ENCODE data around the gene VPS13A. TPM values are rescaled to one million over a fixed set of nuclear protein-coding genes. Genes with fewer than 3 reads are reported as not detected.
"Not testable (repeated sequence)": the region's sequence is repeated elsewhere in the genome, so short reads cannot be mapped to it uniquely, and the experiment has no call there.

Gene VPS13A
- total RNA-seq, 1 experiment from 2014 or later = 2.6 TPM

- DNase-seq (ENCODE audit: low read depth); in situ Hi-C loops (cut with HindIII; ENCODE audit: low pct_unique_long_range_greater_than_20kb, low sequenced_read_pairs): not testable (repeated sequence)
These were observed 221.2 kb downstream of the VPS13A start for GRCh38 chr9:77398581-77398980.

GRCh38 chr9:77399964-77400363 is 222.6 kb downstream of the VPS13A start:
- DNase-seq (ENCODE audit: low read depth) = no peak
- in situ Hi-C loops (cut with HindIII; ENCODE audit: low pct_unique_long_range_greater_than_20kb, low sequenced_read_pairs) = no loop called here

- in situ Hi-C loops (cut with HindIII; ENCODE audit: low pct_unique_long_range_greater_than_20kb, low sequenced_read_pairs) = no loop called here
- no peak for DNase-seq (ENCODE audit: low read depth)
These were observed 225.0 kb downstream of the VPS13A start for GRCh38 chr9:77402286-77402685.

- in situ Hi-C loops (cut with HindIII; ENCODE audit: low pct_unique_long_range_greater_than_20kb, low sequenced_read_pairs) = no loop called here
These were observed 225.9 kb downstream of the VPS13A start for GRCh38 chr9:77403239-77403638.

GRCh38 chr9:77408521-77408920 is 231.2 kb downstream of the VPS13A start:
- in situ Hi-C loops (cut with HindIII; ENCODE audit: low pct_unique_long_range_greater_than_20kb, low sequenced_read_pairs); DNase-seq (ENCODE audit: low read depth): not testable (repeated sequence)

More at GRCh38 chr9:77403239-77403638, 225.9 kb downstream of the VPS13A start:
- no peak for DNase-seq (ENCODE audit: low read depth)

DNA sequence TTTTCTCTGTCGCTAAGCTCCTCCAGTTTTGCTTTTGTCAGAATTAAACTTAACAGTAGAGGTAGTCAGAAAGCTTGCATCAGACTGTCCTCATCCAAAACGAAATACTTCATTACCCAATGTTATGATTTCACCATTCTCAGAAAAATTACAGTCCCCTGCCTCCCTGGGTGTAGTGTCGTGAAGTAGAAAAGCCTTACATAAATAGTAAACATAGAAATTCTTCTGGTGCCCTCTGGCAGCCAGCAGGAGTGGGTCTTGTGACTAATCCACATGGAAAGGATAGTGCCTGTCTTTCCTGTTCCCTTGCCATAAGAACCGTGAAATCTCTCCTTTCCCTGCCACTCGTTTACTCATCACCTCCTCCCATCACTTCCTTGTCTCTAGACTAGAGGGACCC is 240.2 kb downstream of the VPS13A start:
- DNase-seq (ENCODE audit: low read depth) = peak; percentile 1
- in situ Hi-C loops (cut with HindIII; ENCODE audit: low pct_unique_long_range_greater_than_20kb, low sequenced_read_pairs) = no loop called here

GRCh38 chr9:77418226-77418625 is 240.9 kb downstream of the VPS13A start:
- in situ Hi-C loops (cut with HindIII; ENCODE audit: low pct_unique_long_range_greater_than_20kb, low sequenced_read_pairs) = no loop called here
- no peak for DNase-seq (ENCODE audit: low read depth)

DNA sequence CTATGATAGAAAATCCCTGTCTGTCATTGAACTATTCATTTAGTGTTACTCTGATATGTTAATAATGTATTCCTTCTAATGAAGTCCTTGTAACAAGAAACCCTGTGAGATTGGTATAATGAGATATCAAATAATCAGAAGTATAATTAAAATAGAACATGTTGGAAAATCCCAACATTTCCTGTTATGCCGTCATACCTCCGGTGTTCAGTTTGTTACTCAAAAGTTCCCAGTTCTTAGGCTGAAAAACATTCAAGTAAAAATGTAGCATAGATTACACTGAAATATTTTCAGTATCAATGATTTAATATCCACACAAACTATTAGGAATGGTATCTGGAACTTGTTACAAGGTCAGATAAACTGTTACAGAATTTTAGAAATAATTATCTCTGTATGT is 243.3 kb downstream of the VPS13A start:
- no peak for DNase-seq (ENCODE audit: low read depth)
- in situ Hi-C loops (cut with HindIII; ENCODE audit: low pct_unique_long_range_greater_than_20kb, low sequenced_read_pairs) = no loop called here

- in situ Hi-C loops (cut with HindIII; ENCODE audit: low pct_unique_long_range_greater_than_20kb, low sequenced_read_pairs) = no loop called here
- DNase-seq (ENCODE audit: low read depth) = no peak
These were observed 244.4 kb downstream of the VPS13A start for GRCh38 chr9:77421506-77422265.

- in situ Hi-C loops (cut with HindIII; ENCODE audit: low pct_unique_long_range_greater_than_20kb, low sequenced_read_pairs) = no loop called here
- no peak for DNase-seq (ENCODE audit: low read depth)
These were observed 245.6 kb downstream of the VPS13A start for GRCh38 chr9:77422969-77423368.

DNA sequence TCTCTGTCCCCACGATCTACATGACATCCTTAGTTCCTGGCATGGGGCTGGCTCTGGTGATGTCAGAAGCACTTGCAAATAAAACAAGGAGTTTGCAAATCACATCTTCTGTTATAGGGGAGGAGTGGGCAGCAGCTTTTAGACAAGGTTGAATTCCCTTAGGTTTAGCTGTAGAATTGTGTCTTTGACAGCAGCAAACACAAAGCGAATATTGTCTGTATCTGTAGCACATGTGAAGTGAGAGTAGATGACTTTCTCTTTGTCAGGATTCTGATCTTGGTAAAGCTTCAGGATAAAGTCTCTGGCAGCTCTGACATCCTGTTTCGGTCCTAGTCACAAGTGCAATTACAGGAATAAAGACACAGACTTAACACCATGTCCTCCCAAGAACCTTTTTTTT is 246.5 kb downstream of the VPS13A start:
- no peak for DNase-seq (ENCODE audit: low read depth)
- in situ Hi-C loops (cut with HindIII; ENCODE audit: low pct_unique_long_range_greater_than_20kb, low sequenced_read_pairs) = no loop called here

GRCh38 chr9:77424993-77425392 is 247.7 kb downstream of the VPS13A start:
- in situ Hi-C loops (cut with HindIII; ENCODE audit: low pct_unique_long_range_greater_than_20kb, low sequenced_read_pairs) = no loop called here
- DNase-seq (ENCODE audit: low read depth) = no peak

DNA sequence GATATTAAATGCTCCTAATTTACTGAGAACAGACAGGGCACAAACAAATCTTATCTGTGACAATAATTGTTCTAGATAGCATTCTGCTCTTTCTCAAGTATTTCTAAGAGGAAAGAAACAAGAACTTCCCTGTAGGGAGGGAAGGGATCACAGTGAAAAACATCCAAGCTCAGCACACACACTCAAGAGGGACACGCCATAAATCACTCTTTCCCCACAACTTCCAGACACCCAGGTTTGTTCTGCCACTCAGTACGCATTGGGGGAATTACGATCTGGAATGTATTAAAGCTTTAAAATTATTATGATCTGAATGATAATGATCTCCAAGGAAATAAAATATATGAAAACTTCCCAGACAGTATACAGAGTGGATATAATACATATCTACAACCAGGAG is 249.4 kb downstream of the VPS13A start:
- no peak for DNase-seq (ENCODE audit: low read depth)
- in situ Hi-C loops (cut with HindIII; ENCODE audit: low pct_unique_long_range_greater_than_20kb, low sequenced_read_pairs) = no loop called here

- no peak for DNase-seq (ENCODE audit: low read depth)
- in situ Hi-C loops (cut with HindIII; ENCODE audit: low pct_unique_long_range_greater_than_20kb, low sequenced_read_pairs) = no loop called here
These were observed 250.1 kb downstream of the VPS13A start for GRCh38 chr9:77427256-77427927.

DNA sequence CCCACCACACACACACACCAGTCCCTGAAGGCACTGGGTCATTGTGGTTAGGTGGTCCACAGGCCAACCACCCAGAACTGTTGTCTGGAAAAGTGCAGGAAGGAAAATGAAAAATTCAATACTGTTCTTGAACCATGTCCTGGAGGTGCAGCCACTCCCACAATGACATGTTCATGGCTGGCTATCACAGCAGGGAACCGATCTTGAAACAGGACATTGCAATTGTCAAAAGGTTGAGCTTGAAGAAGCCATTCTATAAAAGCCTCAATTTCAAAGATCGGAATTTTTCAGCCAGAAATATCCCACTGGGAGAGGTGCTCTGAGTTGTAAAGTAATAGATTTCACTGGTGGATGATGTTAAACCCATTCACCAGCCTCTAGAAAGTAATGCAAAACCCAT is 252.6 kb downstream of the VPS13A start:
- DNase-seq (ENCODE audit: low read depth) = no peak
- in situ Hi-C loops (cut with HindIII; ENCODE audit: low pct_unique_long_range_greater_than_20kb, low sequenced_read_pairs) = no loop called here

GRCh38 chr9:77432053-77432452 is 254.7 kb downstream of the VPS13A start:
- DNase-seq (ENCODE audit: low read depth) = no peak
- in situ Hi-C loops (cut with HindIII; ENCODE audit: low pct_unique_long_range_greater_than_20kb, low sequenced_read_pairs) = no loop called here

DNA sequence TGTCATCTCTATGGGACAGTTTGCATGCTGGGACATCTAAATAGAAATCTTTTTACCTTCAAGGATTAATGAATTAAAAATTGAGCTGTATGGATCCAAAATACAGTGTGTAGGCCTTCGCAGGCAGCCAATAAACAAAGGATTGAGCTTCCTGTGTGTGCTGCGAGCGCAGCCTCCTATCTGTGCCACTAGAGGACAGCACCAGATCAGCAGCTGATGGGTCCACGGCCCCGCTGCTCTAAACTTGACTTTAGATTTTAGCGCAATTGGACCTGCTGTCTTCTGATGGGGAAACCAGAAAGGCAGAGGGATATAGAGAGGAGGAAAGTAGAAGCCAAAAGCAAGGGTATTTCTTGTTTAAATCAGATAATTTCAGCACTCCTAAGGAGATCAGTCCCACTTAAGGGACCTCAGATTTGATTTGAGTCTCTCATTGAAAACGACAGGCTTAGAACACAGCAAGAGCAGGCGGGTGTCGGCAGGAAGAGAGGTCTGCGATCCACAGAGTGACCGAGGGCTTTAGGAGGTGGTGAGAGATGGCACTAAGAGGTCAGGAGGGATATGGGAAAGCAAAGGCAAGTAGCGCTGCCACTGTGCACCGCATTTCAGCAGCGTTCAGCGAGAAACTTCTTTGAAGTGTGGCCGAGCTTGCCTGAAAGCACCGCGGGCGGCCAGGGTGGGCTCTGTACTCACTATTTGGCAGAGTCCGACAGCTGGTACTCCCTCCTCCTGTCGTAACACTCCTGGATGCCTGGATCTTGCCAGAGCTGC is 256.5 kb downstream of the VPS13A start:
- DNase-seq (ENCODE audit: low read depth) = peak; percentile 21
- in situ Hi-C loops (cut with HindIII; ENCODE audit: low pct_unique_long_range_greater_than_20kb, low sequenced_read_pairs) = no loop called here

- no peak for DNase-seq (ENCODE audit: low read depth)
These were observed 257.9 kb downstream of the VPS13A start for GRCh38 chr9:77435277-77435676.

DNA sequence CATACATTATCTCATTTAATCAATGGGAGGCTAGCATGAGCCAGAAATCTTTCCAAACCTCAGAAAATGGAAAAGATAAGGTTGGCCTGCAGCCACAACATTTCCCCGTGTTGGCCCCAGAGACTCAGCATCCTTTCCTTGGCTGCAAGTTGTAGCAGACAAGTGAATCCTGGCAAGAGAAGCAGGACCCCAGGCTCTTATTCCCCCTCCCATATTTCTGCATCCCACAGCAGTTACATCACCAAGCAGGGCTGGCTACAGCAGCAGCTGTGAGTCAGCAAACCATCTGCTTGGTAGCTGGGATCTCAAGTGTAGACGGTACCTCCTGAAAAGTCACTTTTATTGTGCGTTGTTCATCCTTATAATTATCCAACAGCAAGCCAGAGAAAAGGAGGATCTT is 258.4 kb downstream of the VPS13A start:
- no peak for DNase-seq (ENCODE audit: low read depth)
- in situ Hi-C loops (cut with HindIII; ENCODE audit: low pct_unique_long_range_greater_than_20kb, low sequenced_read_pairs) = no loop called here

More at GRCh38 chr9:77435277-77435676, 257.9 kb downstream of the VPS13A start:
- in situ Hi-C loops (cut with HindIII; ENCODE audit: low pct_unique_long_range_greater_than_20kb, low sequenced_read_pairs) = no loop called here
